ENCODE results near the gene COMMD8.

- TF ChIP-seq POLR2A (IDR thresholded peaks at IDR 0.05) (no peak), CTCF (IDR thresholded peaks at IDR 0.05) (no peak)
Measured at GRCh38 chr4:47471064-47471463, 7.6 kb upstream of the COMMD8 start.

Measured in heart left ventricle (tissue), 13 donors.